ENCODE results near the gene C2CD3.

Gene C2CD3

GRCh38 chr11:74019860-74020259 lies 150.9 kb downstream of the C2CD3 start:
- DNase-seq (ENCODE audit: low spot score), result no peak

- no peak for DNase-seq (ENCODE audit: low spot score)
These were observed 151.6 kb downstream of the C2CD3 start for GRCh38 chr11:74019104-74019738.

GRCh38 chr11:74018331-74019005 lies 152.3 kb downstream of the C2CD3 start:
- DNase-seq (ENCODE audit: low spot score), result peak; percentile 68

GRCh38 chr11:74017631-74018030 lies 153.2 kb downstream of the C2CD3 start:
- DNase-seq (ENCODE audit: low spot score), result no peak

- no peak for DNase-seq (ENCODE audit: low spot score)
These were observed 154.7 kb downstream of the C2CD3 start for GRCh38 chr11:74015919-74016684.

- no peak for DNase-seq (ENCODE audit: low spot score)
These were observed 155.9 kb downstream of the C2CD3 start for GRCh38 chr11:74014880-74015279.

GRCh38 chr11:74013141-74013540 lies 157.7 kb downstream of the C2CD3 start:
- DNase-seq (ENCODE audit: low spot score), result no peak

- no peak for DNase-seq (ENCODE audit: low spot score)
These were observed 158.6 kb downstream of the C2CD3 start for GRCh38 chr11:74012074-74012809.

- DNase-seq (ENCODE audit: low spot score), result peak; percentile 55
These were observed 159.3 kb downstream of the C2CD3 start for GRCh38 chr11:74011360-74012073.

- DNase-seq (ENCODE audit: low spot score), result no peak
These were observed 160.2 kb downstream of the C2CD3 start for GRCh38 chr11:74010306-74011300.

- no peak for DNase-seq (ENCODE audit: low spot score)
These were observed 161.0 kb downstream of the C2CD3 start for GRCh38 chr11:74009675-74010305.

- no peak for DNase-seq (ENCODE audit: low spot score)
These were observed 161.6 kb downstream of the C2CD3 start for GRCh38 chr11:74009230-74009547.

GRCh38 chr11:74008373-74009229 lies 162.2 kb downstream of the C2CD3 start, which contains the start of gene UCP3:
Gene UCP3, minus strand, starts transcription at chr11:74009085. Its CDS starts 2,043 bp downstream, at chr11:74007042.
- no peak for DNase-seq (ENCODE audit: low spot score)

- no peak for DNase-seq (ENCODE audit: low spot score)
These were observed 163.0 kb downstream of the C2CD3 start for GRCh38 chr11:74007691-74008372.

- no peak for DNase-seq (ENCODE audit: low spot score)
These were observed 164.0 kb downstream of the C2CD3 start for GRCh38 chr11:74006743-74007304.

GRCh38 chr11:74005721-74006517 lies 164.9 kb downstream of the C2CD3 start:
- no peak for DNase-seq (ENCODE audit: low spot score)
